Measurements from ENCODE around the gene ACOXL.
A peak's percentile ranks its signal among the peaks of the same experiment; 100 is the strongest.

ACOXL gene

GRCh38 chr2:111145951-111146350 is 413.6 kb downstream of the ACOXL start:
- no peak for DNase-seq

DNA sequence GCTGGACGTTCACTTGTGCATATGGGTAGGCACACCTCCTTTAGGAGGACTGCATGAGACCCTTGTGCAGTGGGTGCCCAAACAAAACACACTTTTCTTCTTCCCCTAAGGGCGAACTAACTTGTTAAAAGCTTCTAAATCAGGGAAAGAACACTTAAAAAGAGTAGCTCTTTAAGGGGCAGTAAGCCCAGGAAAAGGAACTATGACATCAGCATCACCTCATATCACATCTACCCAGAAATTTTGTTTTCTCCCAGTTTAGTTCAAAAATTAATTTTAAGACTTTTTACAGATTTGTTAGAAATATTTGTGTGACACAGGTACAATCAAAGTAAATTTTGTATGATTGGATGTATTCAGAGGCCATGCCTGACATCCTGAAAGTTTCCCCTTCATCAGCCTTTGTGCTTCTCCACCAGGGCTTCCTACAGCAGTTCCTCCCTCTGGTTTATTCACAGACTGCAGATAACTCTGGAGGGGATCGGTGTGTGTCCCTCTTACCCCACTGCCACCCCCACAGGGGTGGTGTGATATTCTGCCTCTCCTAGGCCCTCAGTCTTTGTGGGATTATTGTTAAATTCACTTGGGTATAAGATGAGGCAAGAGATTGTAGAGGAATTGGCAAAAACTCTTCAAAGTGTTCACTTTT is 416.0 kb downstream of the ACOXL start:
- DNase-seq = no peak

DNA sequence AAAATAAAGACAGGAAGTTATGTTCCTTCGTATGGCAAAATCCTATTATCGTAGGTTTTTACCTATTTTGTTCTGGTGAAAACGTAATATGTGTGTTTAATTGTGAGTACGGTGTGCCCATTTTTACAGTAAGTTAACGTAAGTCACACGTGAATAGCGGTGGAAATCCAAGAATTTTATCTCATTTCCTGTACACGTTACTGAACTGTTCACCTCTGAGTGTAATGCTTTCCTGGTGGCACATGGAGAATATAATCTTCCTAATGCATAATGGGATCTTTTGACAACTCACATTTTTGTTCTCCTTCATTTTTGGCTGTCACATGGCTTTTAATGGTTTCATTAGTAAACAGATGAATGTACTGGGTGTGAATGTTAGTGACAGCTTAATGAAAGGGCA is 416.6 kb downstream of the ACOXL start:
- DNase-seq = no peak

- DNase-seq = no peak
Measured at GRCh38 chr2:111149882-111150455, 417.6 kb downstream of the ACOXL start.

GRCh38 chr2:111154758-111155157 is 422.4 kb downstream of the ACOXL start:
- DNase-seq = no peak

DNA sequence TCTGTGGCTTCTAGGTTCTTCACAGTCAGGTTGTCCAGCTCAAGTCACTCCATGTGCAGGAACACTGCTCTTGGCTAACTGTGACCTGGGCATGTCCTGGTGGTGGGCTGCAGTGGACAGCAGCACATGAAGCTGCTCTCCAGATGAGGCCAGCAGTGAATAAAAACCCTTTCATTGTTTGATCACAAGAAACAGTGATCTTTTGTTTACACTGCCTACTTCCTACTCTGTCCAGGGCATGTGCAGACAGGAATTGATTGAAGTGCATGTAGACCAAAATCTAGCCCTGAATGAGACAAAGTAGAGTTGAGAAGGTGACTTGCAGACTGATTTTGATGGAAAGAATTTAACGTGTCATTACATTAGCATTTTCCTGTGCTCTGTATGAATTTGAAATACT is 423.2 kb downstream of the ACOXL start:
- no peak for DNase-seq

DNA sequence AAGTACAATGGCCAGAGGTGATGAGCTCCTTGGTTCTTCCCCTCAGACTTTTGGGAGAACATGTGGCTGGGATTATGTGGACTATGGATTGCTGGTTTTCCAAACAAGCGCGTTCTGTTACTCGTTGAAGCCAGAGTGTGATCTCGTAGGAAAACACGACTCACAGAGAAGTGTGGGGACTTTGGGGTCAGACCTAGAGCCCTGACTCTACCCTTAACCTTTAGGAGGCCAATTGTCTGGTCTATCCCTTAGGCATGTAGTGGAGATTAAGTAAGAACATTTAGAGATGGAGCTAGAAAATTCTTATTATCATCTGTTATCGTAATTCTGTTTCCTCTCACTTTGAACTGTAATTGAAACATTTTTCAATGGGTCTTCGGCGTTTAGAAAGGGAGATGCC is 424.2 kb downstream of the ACOXL start:
- no peak for DNase-seq

- no peak for DNase-seq
Measured at GRCh38 chr2:111157071-111157661, 424.8 kb downstream of the ACOXL start.

DNA sequence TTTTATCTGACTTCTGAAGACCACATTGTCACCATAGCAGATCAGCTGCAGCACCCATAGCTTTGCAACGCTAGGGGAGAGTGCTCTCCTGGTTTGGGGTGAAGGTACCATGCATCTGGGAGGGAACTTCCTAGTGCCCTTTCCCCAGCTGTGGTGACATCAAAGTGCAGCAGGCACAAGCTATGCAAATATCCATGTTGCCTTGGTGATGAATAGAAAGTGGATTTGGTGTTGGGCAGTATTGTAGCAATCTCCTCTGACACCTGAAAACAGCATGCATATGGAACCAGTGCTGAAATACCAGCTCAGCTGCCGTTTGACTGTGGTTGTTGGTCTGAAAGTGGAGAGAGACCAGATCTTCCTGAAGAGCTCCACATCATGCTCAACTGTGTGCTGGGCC is 425.4 kb downstream of the ACOXL start:
- DNase-seq = no peak

DNA sequence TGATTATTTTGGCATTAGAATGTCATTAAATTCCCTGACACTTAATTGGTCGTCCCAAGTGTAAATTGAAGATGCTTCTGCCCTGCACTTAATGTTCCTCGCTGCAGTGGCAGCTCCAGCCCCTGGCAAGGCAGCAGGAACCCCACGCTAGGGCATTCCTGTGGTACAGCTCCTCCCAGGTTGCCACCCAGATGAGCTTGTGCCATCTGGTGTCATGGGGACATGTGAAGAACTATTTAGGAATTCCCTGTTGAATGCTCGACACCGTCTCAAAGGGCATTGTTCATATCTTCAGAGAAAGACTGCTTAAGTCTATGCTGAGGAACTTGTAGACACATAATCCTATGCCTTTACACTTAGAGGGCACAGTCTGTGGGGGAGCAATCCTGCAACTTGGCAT is 427.3 kb downstream of the ACOXL start:
- no peak for DNase-seq

DNA sequence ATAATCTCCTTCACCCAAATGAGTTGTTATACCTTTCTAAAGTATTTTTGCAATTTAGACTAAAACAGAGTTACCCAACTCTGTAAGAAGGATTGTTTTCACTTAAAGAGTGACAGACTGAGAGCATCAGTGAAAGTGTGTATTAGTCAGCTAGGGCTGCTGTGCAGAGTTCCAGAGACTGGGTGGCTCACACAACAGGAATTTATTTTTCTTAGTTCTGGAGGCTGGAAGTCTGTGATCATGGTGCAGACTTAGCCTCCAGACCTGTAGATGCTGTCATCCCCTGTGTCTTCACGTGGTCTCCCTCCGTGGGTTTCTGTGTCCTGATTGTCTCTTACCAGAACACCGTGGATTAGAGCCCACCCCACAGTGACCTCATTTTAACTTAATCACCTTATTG is 428.4 kb downstream of the ACOXL start:
- no peak for DNase-seq

- DNase-seq = no peak
Measured at GRCh38 chr2:111161971-111162370, 429.6 kb downstream of the ACOXL start.

GRCh38 chr2:111162718-111163331 is 430.5 kb downstream of the ACOXL start:
- peak; percentile 52 for DNase-seq

- DNase-seq = no peak
Measured at GRCh38 chr2:111164078-111164477, 431.7 kb downstream of the ACOXL start.

DNA sequence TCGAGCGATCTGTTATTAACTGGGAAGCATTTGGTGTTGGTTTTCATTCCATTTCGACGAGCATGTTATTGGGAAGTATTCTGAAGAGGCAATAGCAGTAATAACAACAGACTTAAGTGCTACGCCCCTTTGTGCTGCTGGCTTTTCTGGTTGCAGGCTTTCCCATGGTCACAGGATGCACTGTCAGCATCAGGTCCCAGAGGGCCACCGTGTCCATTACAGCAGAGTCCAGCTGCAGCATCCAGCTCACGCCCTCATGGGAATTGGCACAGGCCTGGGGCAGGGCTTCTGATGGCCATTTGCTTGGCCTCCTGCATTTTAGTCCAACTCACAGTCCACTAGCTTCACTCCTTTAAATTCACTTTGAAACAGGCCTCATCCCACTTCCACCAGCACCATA is 432.7 kb downstream of the ACOXL start:
- no peak for DNase-seq

DNA sequence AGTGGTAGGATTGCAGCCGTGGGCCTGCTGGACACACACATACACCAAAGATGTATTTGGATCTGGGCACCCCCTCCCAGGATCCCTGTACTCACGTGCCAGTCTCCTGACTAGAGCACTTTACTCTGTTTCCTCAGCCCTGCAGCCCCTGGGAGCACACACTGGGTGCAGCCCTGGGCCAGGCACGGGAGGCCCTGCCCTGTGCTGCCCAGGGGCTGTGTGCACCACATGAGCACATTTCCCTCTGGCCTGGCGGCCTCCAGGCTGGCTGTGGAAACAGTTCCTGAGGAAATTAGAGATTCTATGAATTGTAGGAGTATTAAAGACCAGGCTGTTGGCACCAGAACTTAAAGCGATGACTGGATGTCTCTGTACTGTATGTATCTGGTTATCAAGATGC is 433.7 kb downstream of the ACOXL start:
- DNase-seq = no peak

DNA sequence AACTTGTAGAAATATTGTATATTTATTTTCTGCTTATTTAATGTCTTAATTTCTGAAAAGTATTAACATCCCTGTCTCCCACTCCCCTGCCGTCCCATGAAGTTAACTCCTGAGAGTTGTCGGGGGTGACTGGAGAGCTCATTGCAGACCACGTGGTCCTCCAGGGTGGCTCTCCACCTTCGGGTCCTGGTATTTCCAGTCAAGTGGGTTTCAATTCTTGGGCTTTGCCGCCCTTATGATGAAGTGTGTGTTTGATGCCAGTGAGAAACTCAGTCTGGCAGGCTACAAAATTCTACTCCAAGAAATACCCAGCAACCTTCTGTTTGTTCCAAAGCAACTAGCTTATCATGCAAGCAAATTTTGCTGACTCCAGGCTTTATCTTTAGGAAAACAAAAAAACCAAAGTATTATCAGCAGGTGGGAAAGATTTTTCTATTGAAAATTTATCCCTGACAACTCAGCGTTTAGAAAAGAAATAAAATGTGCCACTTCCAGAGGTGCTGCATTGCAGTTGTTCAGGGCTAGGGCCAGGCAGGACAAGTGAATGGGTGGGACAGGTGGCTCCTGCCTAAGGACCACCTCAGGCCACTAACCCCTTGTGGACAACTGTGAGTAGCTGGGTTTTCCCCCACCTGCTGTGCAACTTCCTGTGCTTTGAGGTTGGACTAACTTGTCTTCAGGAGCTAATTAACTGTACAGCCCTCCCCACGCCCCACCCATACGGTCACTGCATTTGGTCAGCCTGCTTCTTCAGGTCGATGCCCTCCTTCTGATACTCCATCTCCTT is 434.9 kb downstream of the ACOXL start:
- peak; percentile 17 for DNase-seq

DNA sequence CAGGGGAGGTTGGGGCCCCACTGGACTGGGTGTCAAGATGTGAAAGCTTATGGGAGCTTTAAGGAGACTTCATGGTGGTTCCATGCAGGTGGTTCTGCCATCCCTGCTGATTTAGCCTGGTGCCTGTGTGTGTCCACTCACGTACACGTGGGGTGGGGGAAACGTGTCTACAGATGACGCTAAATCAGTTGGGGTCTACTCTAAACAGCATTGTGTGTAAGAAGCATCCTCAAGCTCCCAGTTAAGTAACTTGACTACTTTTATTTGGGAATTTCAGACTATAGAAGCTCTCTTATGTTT is 435.4 kb downstream of the ACOXL start:
- no peak for DNase-seq

Data from activated CD4-positive, alpha-beta T cell treated with anti-CD3 and anti-CD28 coated beads, Interleukin-10, Interleukin-2, amounts not matched to agents 100 ng/mL and 50 ng/mL, durations not matched to agents 16 hours and 8 hours (primary cell).